ENCODE results near the gene PSMG3.

The PSMG3 gene

GRCh38 chr7:1555813-1556543, 13.9 kb downstream of the PSMG3 start, which contains the start of gene TMEM184A:
TMEM184A (minus strand) TSS chr7:1556205; CDS start chr7:1555484, 721 bp downstream.
- Histone ChIP-seq H3K27me3 (no peaks in the 10 kb centered on the region), H3K9me3 (no peaks in the 10 kb centered on the region), H3K36me3 (no peaks in the 10 kb centered on the region), H3K4me3 (ENCODE audit: low read depth, low read length) (no peak within 1 kb of the TSS), H3K4me1 (no peaks in the 10 kb centered on the region)
- peak; percentile 61 for DNase-seq
- TF ChIP-seq CTCF (IDR thresholded peaks at IDR 0.05; ENCODE audit: low read depth, low read length), result peak; percentile 53

- no peak overlapping the region for H3K4me3 ChIP-seq (ENCODE audit: low read depth, low read length)
- no peak for TF ChIP-seq CTCF (IDR thresholded peaks at IDR 0.05; ENCODE audit: low read depth, low read length)
- no peaks in the 10 kb centered on the region for H3K27me3 ChIP-seq
- H3K4me1 ChIP-seq, result no peaks in the 10 kb centered on the region
- no peaks in the 10 kb centered on the region for H3K36me3 ChIP-seq
- DNase-seq, result peak; percentile 35
- no peaks in the 10 kb centered on the region for H3K9me3 ChIP-seq
Observed at GRCh38 chr7:1555046-1555812, 14.6 kb downstream of the PSMG3 start.

DNA sequence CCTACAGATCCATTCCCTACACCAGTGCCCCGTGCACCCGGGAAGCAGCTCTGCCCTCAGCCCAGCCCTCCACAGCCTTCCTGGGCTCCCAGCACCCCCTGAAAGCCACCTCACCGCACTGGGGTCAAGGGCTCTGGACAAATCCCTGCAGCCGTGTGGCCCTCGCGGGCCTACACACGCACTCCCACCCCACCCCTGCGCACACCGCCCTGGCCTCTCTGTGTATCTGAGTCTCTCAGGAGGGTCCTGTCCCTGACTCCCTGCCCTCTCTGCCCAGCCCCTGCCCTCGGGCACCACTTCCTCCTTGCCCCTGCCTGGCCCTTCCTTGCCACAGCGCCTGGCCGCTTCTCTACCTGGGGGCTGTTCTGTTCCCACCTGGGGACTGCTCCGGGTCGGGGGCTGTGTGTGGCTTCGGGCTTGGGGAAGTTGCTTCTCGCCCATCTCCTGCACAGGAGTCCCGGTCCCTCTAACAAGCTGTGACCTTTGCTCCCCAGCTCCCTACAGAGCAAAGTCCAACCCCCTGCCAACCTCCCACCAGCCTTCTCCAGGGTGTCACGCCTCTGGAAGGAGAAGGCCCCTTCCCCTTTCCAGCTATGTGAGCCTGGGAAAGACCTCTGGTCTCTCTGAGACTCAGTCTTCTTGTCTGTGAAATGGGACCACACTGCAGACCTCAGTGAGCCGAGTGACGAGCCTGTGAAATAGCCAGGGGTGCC, 15.3 kb downstream of the PSMG3 start:
- Histone ChIP-seq H3K4me1 (no peaks in the 10 kb centered on the region), H3K36me3 (no peaks in the 10 kb centered on the region), H3K9me3 (no peaks in the 10 kb centered on the region), H3K4me3 (ENCODE audit: low read depth, low read length) (no peak overlapping the region), H3K27me3 (no peaks in the 10 kb centered on the region)
- peak; percentile 11 for DNase-seq
- TF ChIP-seq CTCF (IDR thresholded peaks at IDR 0.05; ENCODE audit: low read depth, low read length), result no peak

- Histone ChIP-seq H3K27me3 (peaks cover 4% of the 10 kb centered on the region; the same call in 1 of the 2 replicates), H3K9me3 (no peaks in the 10 kb centered on the region), H3K36me3 (no peaks in the 10 kb centered on the region), H3K4me3 (ENCODE audit: low read depth, low read length) (no peak overlapping the region), H3K4me1 (no peaks in the 10 kb centered on the region)
- DNase-seq, result peak; percentile 13
- no peak for TF ChIP-seq CTCF (IDR thresholded peaks at IDR 0.05; ENCODE audit: low read depth, low read length)
Observed at GRCh38 chr7:1553512-1554210, 16.2 kb downstream of the PSMG3 start.

- no peaks in the 10 kb centered on the region for H3K4me1 ChIP-seq
- TF ChIP-seq CTCF (IDR thresholded peaks at IDR 0.05; ENCODE audit: low read depth, low read length), result no peak
- no peak for DNase-seq
Observed at GRCh38 chr7:1552200-1552599, 17.6 kb downstream of the PSMG3 start.

More at GRCh38 chr7:1552200-1552599, 17.6 kb downstream of the PSMG3 start:
- Histone ChIP-seq H3K9me3 (no peaks in the 10 kb centered on the region), H3K27me3 (peaks cover 4% of the 10 kb centered on the region; the same call in 1 of the 2 replicates), H3K4me3 (ENCODE audit: low read depth, low read length) (no peak overlapping the region), H3K36me3 (no peaks in the 10 kb centered on the region)

Data from BE2C (cell line).